Vagina (tissue), 2 donors: Measurements from ENCODE around the gene GPR55.

Experiments
- POLR2AphosphoS5 ChIP-seq, 2 donors: sonication (generic); formaldehyde crosslinking; IDR thresholded peaks; one replicate each; pipeline ENCODE4 v1.9.0; 2017; ENCODE audit warnings: antibody characterized with exemption in 2 of 2, mild to moderate bottlenecking in 2 of 2, low read depth in 1 of 2; ENCODE audit not compliant: insufficient read depth in 1 of 2
- TF ChIP-seq, protein P1 (sequence below), 3 experiments: fragments of 450-650 bp in 2 of 3; fragments of 200-600 bp in 1 of 3; sonication (generic) in 1 of 3; IDR thresholded peaks; one replicate each; pipeline ENCODE4 v1.5.1; 2017 to 2019; ENCODE audit warnings: antibody characterized with exemption in 3 of 3, mild to moderate bottlenecking in 2 of 3, moderate library complexity in 2 of 3

DNA sequence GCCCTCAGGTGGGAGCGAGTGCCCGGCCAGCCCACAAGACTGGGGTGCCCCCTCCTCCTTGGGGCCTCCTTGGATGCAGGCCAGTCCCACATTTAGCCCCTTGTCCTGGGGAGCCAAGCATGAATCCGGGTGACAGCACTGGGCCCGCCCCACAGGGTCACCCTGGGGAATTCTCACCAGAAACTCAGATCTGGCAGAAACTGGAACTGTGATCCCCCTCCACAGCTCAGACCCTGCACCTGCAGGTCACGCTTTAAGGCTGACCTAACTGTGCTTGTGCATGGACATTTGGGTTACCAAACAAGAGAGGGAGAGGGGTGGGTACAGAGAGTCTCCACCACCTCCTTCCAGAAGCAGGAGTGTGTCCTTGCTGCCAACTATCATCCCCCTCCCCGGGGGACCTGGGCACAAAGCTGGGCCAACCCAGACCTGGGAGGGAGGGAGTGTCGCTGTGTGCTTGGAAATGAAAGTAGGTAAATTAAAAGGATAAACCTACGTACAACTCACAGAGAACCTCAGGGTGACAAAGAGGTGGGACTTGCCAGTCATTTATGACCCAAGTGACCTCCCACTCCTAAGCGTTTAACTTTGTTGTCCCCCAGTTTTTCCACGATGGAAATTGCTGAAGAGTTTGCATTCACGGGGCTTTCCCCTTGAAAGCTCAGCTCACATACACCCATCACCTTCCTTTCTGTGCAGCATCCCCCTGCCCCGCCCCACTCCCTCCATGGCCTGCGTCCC is 51.2 kb downstream of the GPR55 start:
- TF ChIP-seq, protein P1, sequence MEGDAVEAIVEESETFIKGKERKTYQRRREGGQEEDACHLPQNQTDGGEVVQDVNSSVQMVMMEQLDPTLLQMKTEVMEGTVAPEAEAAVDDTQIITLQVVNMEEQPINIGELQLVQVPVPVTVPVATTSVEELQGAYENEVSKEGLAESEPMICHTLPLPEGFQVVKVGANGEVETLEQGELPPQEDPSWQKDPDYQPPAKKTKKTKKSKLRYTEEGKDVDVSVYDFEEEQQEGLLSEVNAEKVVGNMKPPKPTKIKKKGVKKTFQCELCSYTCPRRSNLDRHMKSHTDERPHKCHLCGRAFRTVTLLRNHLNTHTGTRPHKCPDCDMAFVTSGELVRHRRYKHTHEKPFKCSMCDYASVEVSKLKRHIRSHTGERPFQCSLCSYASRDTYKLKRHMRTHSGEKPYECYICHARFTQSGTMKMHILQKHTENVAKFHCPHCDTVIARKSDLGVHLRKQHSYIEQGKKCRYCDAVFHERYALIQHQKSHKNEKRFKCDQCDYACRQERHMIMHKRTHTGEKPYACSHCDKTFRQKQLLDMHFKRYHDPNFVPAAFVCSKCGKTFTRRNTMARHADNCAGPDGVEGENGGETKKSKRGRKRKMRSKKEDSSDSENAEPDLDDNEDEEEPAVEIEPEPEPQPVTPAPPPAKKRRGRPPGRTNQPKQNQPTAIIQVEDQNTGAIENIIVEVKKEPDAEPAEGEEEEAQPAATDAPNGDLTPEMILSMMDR (IDR thresholded peaks at IDR 0.05) = no peak
- no peak for TF ChIP-seq POLR2AphosphoS5 (IDR thresholded peaks at IDR 0.05; ENCODE audit: insufficient read depth in 1 of 2, low read depth in 1 of 2)
